NOMO-1 treated with dmso at 0.1 percent for 144 hours (cell line): ENCODE results near the gene TAS2R46.
"Not testable (repeated sequence)": the region's sequence is repeated elsewhere in the genome, so short reads cannot be mapped to it uniquely, and the experiment has no call there.

Experiments used
- DNase-seq: peaks from one replicate; lab custom pipeline; 2025; ENCODE audit not compliant: unreplicated experiment; lab: John Stamatoyannopoulos, UW

The TAS2R46 gene

GRCh38 chr12:11039171-11039570 is 22.9 kb downstream of the TAS2R46 start:
- no peak for DNase-seq

GRCh38 chr12:11033959-11034358 is 28.1 kb downstream of the TAS2R46 start:
- not testable (repeated sequence) for DNase-seq

- DNase-seq = no peak
Measured at GRCh38 chr12:11031307-11031706, 30.8 kb downstream of the TAS2R46 start, which contains the start of gene TAS2R31. Gene TAS2R31 (minus strand): TSS chr12:11031407. CDS start chr12:11031335, 72 bp downstream.

GRCh38 chr12:11026118-11026517 is 36.0 kb downstream of the TAS2R46 start:
- no peak for DNase-seq

- no peak for DNase-seq
Measured at GRCh38 chr12:11023387-11023786, 38.7 kb downstream of the TAS2R46 start.

DNA sequence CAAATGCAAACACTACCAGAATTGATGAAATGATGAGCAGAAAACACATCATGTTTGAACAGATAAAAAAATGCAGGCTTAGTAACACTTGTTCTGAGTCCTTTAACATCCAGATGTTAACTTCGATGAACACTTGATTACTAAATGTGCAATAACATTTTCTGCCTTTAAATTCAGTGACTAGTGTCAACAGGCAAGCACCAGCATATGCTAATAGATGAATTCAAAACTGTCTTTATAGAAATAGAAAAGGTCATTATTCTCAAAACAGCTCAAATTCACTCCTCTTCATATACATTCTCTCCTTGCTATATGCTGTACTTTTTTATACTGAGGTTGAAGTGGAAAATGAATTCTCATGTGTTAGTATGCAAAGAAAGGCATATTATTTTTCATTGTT is 39.6 kb downstream of the TAS2R46 start, which contains the start of gene TAS2R19:
Gene TAS2R19 (minus strand): TSS at position 101 of the 400 bp plus-strand sequence. CDS start 49 bp downstream, at position 52.
- no peak for DNase-seq

DNA sequence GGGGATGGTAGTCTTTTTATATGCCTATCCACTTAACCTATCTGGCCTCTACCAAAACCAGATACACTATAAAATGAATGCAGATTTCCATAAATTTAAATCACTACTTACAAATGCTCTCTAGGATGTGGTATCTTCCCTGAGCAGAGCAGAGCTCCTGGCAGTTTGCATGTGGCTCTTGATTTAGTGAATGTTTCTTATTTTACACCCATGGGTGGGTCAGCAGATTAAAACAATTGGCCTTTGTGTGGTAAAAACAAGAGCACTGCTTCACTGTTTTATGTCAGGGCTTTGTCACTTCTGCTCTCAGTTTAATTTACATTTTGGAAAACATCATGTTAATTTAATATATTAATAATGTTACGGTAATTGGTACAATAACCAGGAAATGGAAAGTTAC is 45.2 kb downstream of the TAS2R46 start:
- no peak for DNase-seq

DNA sequence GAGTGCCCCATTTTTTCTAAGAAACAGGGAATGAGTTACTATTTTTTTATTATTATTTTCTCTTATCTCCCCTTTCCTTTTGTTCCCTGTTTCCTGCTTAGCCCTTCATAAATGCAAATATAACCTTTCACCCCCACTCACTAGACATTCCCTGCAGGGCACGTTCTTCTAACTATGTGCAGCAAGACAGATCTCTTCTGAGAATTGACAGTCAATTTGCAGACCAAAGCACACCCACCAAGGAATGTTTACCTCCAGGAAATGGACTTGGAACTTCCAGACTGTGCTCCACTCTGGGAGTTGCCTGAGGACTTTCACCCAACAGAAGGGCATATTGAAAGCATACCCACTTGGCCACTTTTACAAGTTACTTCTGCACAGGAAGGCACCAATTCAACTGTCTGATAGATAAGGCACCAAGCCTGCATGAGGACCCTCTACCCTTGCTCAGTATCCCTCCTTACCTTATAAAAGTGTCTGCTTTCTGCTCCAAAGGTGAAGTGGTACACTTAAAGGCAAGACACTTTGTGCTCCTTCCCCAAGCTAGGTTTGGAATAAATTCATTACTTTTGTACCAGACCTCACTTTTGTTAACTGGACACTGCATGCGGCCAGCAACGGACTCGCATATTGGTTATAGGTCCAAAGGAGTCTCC is 46.2 kb downstream of the TAS2R46 start:
- no peak for DNase-seq

- DNase-seq = no peak
Measured at GRCh38 chr12:11014234-11014633, 47.9 kb downstream of the TAS2R46 start.
